Measurements from ENCODE around the gene SLC6A9. TPM values are rescaled to one million over a fixed set of nuclear protein-coding genes. Genes with fewer than 3 reads are reported as not detected.
A peak's percentile ranks its signal among the peaks of the same experiment; 100 is the strongest.

SLC6A9 gene
- total and polyA plus RNA-seq, 2 donors from 2014 or later, result 2.0 to 12.6 TPM

DNA sequence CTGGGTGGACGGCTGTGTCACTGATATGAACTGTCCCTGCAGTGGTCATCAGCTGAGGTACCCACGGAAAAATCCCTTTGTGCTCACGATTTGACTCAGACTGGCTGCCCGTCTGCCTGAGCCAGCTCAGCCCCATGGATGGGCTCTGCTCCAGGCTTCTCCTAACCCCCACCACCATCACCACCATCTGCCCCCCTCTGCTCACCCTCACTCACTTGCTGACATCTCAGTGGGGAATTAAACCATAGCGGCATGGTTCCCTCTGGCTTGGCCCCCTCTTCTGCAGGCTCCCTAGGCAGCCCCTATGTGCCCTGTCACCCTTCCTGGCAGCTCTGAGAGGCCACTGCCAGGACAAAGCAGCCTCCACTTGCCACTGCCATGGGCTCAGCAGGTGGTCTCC lies 17.3 kb downstream of the SLC6A9 start:
- no peaks in the 10 kb centered on the region for H3K36me3 ChIP-seq (ENCODE audit: control insufficient read depth in 2 of 3, insufficient read depth in 3 of 3, low read length in 3 of 3)
- DNase-seq, result no peak
- FAIRE-seq, result no peak
- TF ChIP-seq, protein P1, sequence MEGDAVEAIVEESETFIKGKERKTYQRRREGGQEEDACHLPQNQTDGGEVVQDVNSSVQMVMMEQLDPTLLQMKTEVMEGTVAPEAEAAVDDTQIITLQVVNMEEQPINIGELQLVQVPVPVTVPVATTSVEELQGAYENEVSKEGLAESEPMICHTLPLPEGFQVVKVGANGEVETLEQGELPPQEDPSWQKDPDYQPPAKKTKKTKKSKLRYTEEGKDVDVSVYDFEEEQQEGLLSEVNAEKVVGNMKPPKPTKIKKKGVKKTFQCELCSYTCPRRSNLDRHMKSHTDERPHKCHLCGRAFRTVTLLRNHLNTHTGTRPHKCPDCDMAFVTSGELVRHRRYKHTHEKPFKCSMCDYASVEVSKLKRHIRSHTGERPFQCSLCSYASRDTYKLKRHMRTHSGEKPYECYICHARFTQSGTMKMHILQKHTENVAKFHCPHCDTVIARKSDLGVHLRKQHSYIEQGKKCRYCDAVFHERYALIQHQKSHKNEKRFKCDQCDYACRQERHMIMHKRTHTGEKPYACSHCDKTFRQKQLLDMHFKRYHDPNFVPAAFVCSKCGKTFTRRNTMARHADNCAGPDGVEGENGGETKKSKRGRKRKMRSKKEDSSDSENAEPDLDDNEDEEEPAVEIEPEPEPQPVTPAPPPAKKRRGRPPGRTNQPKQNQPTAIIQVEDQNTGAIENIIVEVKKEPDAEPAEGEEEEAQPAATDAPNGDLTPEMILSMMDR (IDR thresholded peaks at IDR 0.05; ENCODE audit: borderline replicate concordance, extremely low read depth, insufficient read depth), result no peak
- H3K4me3 ChIP-seq (ENCODE audit: low read length in 3 of 3), result no peak overlapping the region
- intact Hi-C loops (cut with DNase I), result no loop called here
- no peak overlapping the region for H3K27ac ChIP-seq (ENCODE audit: low read depth in 2 of 2, low read length in 2 of 2)
- no peak overlapping the region for H3K9ac ChIP-seq (ENCODE audit: low read length in 3 of 3)
- H3K9me3 ChIP-seq (ENCODE audit: control insufficient read depth in 2 of 3, insufficient read depth in 1 of 3, low read length in 3 of 3), result no peaks in the 10 kb centered on the region
- H3K27me3 ChIP-seq (ENCODE audit: control insufficient read depth, insufficient read depth, low read length), result no peaks in the 10 kb centered on the region
- no peaks in the 10 kb centered on the region for H3K4me1 ChIP-seq (ENCODE audit: control insufficient read depth in 2 of 3, insufficient read depth in 2 of 3, low read depth in 1 of 3, low read length in 3 of 3)

DNA sequence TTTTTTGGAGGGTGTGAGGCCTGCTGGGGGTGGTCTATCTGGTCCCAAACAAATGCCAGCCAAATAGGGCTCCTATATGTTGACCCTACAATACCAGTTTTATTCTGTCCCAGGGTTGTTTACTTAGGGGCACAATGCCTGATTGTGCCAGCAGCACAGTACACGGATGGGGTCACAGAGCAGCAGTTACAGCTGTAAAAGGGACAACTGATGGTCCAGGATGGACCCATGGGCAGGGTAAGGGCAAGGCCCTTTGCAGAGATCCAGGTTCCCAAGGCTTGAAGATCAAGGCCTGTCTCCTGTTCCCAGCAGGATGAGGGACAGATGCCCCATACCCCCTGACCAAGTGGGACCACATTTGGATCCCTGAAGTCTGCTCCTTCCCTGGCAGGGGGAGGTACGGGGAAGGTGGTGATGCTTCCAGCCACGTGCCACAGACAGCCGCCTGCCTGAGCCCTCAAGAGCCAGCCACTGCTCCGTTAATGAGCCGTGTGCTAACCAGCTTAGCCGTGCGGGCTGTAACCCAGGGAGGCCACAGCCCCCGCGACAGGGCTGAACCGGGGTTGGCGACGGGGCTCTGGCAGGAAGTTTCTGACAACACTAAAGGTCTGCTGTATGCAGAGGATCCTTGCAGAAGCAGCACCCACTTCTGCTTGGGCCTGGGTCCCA lies 18.2 kb downstream of the SLC6A9 start:
- no peak overlapping the region for H3K4me3 ChIP-seq (ENCODE audit: low read length in 3 of 3)
- H3K27ac ChIP-seq (ENCODE audit: low read depth in 2 of 2, low read length in 2 of 2), result no peak overlapping the region
- no peaks in the 10 kb centered on the region for H3K27me3 ChIP-seq (ENCODE audit: control insufficient read depth, insufficient read depth, low read length)
- TF ChIP-seq, protein P1 (IDR thresholded peaks at IDR 0.05; ENCODE audit: borderline replicate concordance, extremely low read depth, insufficient read depth), result no peak
- FAIRE-seq (no peak), DNase-seq (peak in 3 of 5 donors; percentile 72 to 81 (median 77))
- H3K9me3 ChIP-seq (ENCODE audit: control insufficient read depth in 2 of 3, insufficient read depth in 1 of 3, low read length in 3 of 3), result no peaks in the 10 kb centered on the region
- H3K9ac ChIP-seq (ENCODE audit: low read length in 3 of 3), result no peak overlapping the region
- no peaks in the 10 kb centered on the region for H3K4me1 ChIP-seq (ENCODE audit: control insufficient read depth in 2 of 3, insufficient read depth in 2 of 3, low read depth in 1 of 3, low read length in 3 of 3)
- H3K36me3 ChIP-seq (ENCODE audit: control insufficient read depth in 2 of 3, insufficient read depth in 3 of 3, low read length in 3 of 3), result no peaks in the 10 kb centered on the region
- intact Hi-C loops (cut with DNase I), result no loop called here

DNA sequence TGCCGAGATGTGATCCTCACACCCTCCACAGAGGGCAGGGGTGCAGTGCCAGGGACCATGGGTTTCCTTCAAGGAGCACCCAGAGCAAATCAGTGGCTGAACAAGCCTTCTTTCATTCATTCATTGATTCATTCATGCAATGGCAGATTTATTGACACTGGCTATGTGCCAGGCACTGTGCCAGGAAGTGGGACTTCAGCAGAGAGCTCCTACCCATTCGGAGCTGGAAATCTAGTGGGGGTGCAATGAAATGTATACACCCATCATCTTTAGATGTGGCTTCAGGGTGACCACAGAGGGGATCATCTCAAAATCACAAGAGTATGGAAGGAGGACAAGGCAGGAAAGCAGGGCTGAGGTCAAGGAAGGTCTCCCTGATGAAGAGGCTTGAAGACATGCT lies 18.9 kb downstream of the SLC6A9 start:
- Histone ChIP-seq H3K4me1 (ENCODE audit: control insufficient read depth in 2 of 3, insufficient read depth in 2 of 3, low read depth in 1 of 3, low read length in 3 of 3) (no peaks in the 10 kb centered on the region), H3K36me3 (ENCODE audit: control insufficient read depth in 2 of 3, insufficient read depth in 3 of 3, low read length in 3 of 3) (no peaks in the 10 kb centered on the region), H3K9me3 (ENCODE audit: control insufficient read depth in 2 of 3, insufficient read depth in 1 of 3, low read length in 3 of 3) (no peaks in the 10 kb centered on the region), H3K9ac (ENCODE audit: low read length in 3 of 3) (no peak overlapping the region), H3K4me3 (ENCODE audit: low read length in 3 of 3) (no peak overlapping the region), H3K27ac (ENCODE audit: low read depth in 2 of 2, low read length in 2 of 2) (no peak overlapping the region), H3K27me3 (ENCODE audit: control insufficient read depth, insufficient read depth, low read length) (no peaks in the 10 kb centered on the region)
- intact Hi-C loops (cut with DNase I), result no loop called here
- FAIRE-seq (no peak), DNase-seq (no peak)
- TF ChIP-seq, protein P1 (IDR thresholded peaks at IDR 0.05; ENCODE audit: borderline replicate concordance, extremely low read depth, insufficient read depth), result no peak

Data from kidney (tissue), 14 donors.